Stimulated activated memory B cell treated with anti-CD40 and anti-IgM and Interleukin-4, amounts not matched to agents 10 μg/mL and 1 μg/mL and 100 μg/mL, for 72 hours (primary cell): ENCODE data around the gene WNK2.

Source experiments
- ATAC-seq: fragments of 150-1000 bp; cut with Tn5 transposase; 2 replicates; pipeline ENCODE4 v1.10.0; 2021
- H3K27ac Mint-ChIP-seq: one replicate; pipeline ENCODE4 v1.8.0; 2022; ENCODE audit warnings: mild to moderate bottlenecking, mixed read lengths
- H3K27me3 Mint-ChIP-seq: one replicate; pipeline ENCODE4 v1.8.0; 2022; ENCODE audit warnings: mixed read lengths
- H3K36me3 Mint-ChIP-seq: one replicate; pipeline ENCODE4 v1.8.0; 2022; ENCODE audit warnings: mixed read lengths
- H3K4me1 Mint-ChIP-seq: one replicate; pipeline ENCODE4 v1.8.0; 2022; ENCODE audit warnings: mixed read lengths
- H3K4me3 Mint-ChIP-seq: one replicate; pipeline ENCODE4 v1.8.0; 2022; ENCODE audit warnings: mild to moderate bottlenecking, moderate library complexity, mixed read lengths
- H3K9me3 Mint-ChIP-seq: one replicate; pipeline ENCODE4 v1.8.0; 2022; ENCODE audit warnings: mixed read lengths

WNK2 gene

DNA sequence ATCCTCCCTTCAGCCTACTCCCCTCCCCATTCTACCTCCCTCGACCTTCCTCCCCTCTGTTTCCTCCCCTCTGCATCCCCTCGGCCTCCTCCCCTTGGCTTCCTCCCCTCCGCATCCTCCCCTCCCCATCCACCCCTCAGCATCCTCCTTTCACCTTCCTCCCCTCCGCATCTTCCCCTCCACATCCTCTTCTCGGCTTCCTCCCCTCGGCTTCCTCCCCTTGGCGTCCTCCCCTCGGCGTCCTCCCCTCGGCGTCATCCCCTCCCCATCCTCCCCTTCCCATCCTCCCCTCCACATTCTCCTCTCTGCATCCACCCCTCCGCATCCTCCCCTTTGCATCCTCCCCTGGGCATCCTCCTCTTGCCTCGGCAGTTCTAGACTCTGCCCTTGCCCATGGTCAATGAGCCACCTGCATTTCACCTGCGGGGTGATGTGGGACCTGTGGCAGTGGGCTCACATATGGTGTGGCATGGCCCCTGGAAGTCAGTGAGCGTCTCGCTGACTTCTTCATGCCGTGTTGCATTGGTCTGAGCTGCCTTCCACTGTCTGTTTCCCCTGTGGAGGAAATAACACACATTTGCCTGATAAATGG, 113.0 kb downstream of the WNK2 start:
- no peak for ATAC-seq

DNA sequence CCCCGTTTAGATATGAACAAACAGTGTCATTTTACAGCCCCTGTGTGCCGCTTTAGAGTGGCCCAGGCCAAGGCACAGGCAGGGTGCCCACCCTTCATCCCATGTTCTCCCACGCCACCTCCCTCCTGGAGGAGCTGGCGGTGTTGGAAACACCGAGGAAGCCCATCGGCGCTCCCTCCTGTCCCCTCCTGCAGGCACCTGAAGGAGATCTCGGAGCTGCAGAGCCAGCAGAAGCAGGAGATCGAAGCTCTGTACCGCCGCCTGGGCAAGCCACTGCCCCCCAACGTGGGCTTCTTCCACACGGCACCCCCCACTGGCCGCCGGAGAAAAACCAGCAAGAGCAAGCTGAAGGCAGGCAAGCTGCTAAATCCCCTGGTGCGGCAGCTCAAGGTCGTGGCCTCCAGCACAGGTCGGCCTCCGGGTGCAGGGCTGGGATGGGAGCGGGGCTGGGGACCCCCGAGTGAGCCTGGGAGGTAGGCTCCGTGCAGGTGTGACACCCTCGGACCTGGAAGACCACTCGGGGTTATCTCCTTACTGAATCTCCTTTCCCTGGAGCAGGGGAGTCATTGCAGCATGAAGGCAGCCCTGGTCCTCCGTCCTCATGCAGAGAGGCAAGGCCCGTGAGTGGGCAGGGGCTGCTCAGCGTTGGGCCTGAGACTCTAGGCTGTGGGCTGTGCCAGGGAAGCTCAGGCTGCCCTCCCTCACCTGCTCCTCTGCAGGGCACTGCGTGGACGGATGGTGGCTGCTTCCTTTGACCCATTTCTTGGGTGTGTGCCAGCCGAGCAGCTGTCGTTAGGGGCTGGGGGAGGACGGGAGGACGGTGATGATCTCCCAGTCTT, 113.9 kb downstream of the WNK2 start:
- peak overlapping the region; percentile 9 for H3K27ac Mint-ChIP-seq
- peaks cover 29% of the 10 kb centered on the region for H3K27me3 Mint-ChIP-seq
- H3K9me3 Mint-ChIP-seq = no peaks in the 10 kb centered on the region
- ATAC-seq = no peak
- peaks cover 39% of the 10 kb centered on the region for H3K4me1 Mint-ChIP-seq
- H3K4me3 Mint-ChIP-seq = no peak overlapping the region
- peaks cover 5% of the 10 kb centered on the region for H3K36me3 Mint-ChIP-seq

More for the DNA sequence above, 113.0 kb downstream of the WNK2 start:
- H3K9me3 Mint-ChIP-seq = no peaks in the 10 kb centered on the region
- no peak overlapping the region for H3K4me3 Mint-ChIP-seq
- H3K27me3 Mint-ChIP-seq = peaks cover 30% of the 10 kb centered on the region
- H3K4me1 Mint-ChIP-seq = peaks cover 31% of the 10 kb centered on the region
- H3K36me3 Mint-ChIP-seq = peaks cover 5% of the 10 kb centered on the region
- H3K27ac Mint-ChIP-seq = peak overlapping the region; percentile 9

DNA sequence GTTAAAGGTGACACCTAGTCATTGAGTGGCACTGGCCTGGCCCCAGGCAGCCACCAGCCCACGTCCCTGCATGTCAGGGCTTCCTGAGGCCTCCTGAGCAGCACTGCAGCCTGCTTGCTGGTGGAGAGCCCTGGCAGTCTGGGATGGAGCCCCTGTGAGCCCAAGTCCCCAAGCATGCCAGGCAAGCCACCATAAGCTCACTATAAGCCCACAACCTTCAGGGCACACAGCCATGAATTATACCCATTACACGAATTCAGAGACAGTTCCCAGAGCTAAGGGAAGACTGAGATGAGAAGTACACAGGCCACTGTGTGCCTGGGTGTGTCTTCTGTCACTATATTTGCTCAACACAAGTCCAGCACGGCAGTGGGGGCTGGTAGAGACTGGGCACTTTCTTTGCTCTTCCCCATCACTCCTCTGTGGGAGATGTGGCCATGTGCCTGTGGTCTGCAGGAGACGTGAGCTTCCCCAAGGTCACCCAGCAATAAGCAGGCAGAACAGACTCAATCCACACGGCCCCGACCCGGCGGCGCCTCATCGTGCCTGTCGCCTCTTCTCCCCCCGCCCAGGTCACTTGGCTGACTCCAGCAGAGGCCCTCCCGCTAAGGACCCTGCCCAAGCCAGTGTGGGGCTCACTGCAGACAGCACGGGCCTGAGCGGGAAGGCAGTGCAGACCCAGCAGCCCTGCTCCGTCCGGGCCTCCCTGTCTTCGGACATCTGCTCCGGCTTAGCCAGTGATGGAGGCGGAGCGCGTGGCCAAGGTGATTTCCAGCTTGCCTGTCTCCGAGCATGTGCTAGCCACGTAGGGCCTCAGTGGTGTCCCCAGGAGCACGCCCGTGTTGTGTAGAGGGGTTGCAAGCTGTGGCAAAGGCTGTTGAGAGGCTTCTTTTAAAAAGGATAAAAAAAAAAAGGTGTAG, 114.8 kb downstream of the WNK2 start:
- Mint-ChIP-seq H3K27me3 (peaks cover 24% of the 10 kb centered on the region), H3K4me3 (no peak overlapping the region), H3K4me1 (peaks cover 34% of the 10 kb centered on the region), H3K27ac (no peak overlapping the region), H3K9me3 (no peaks in the 10 kb centered on the region), H3K36me3 (peaks cover 5% of the 10 kb centered on the region)
- ATAC-seq = no peak

DNA sequence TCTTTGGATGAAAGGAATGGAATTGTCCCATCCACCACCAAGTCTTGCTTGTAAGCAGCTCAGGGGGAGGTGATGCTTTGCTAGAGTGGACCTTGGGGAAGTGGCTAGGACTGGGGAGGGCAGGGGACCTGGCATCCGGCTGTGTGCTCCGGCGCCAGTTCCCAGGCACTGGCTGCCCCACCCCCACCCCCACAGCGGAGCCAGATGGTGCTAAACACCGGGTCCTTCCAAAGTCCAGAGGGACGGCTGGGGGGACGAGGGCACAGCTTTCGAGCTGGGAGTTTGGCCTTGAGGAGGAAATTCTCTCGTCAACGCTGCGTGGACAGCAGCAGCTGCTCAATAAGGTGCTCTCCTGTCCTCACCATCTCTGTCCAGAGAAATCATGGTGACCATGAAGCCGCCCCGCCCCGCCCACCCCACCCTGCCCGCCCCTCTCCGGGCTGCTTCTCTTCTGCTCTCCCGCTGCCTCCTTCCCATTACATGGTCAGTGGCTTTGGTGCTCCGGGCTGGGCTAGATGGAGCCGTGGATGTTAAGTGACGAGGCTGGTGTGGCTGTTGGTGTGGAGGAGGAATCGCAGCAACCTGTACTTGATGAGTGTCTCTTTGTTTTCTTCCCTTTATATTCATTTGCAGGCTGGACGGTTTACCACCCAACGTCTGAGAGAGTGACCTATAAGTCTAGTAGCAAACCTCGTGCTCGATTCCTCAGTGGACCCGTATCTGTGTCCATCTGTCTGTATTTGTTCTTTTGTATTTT, 115.7 kb downstream of the WNK2 start:
- ATAC-seq = no peak
- H3K36me3 Mint-ChIP-seq = peaks cover 5% of the 10 kb centered on the region
- H3K4me3 Mint-ChIP-seq = no peak overlapping the region
- H3K27ac Mint-ChIP-seq = no peak overlapping the region
- H3K9me3 Mint-ChIP-seq = no peaks in the 10 kb centered on the region
- peaks cover 26% of the 10 kb centered on the region for H3K4me1 Mint-ChIP-seq
- peaks cover 17% of the 10 kb centered on the region for H3K27me3 Mint-ChIP-seq

DNA sequence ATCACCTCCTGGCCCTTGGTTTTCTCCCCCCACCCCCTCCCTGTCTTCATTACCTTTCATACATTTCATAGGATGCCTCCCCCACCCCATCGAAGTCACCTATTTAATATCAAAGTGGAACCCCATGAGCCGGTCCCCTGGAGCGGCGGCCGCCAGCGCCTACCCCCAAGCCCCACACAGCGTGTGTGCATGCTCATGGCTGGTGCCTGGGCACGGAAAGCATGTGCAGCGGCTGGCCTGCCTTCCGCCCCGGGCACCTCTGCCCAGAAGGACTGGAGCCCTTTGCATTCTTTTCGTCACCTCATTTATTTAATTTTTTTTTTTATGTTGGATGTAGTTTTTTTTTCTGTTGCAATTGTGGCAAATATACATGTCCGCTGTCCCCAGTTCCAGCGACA, 116.2 kb downstream of the WNK2 start:
- H3K9me3 Mint-ChIP-seq = no peaks in the 10 kb centered on the region
- peaks cover 20% of the 10 kb centered on the region for H3K4me1 Mint-ChIP-seq
- no peak for ATAC-seq
- H3K4me3 Mint-ChIP-seq = no peak overlapping the region
- peaks cover 5% of the 10 kb centered on the region for H3K36me3 Mint-ChIP-seq
- H3K27me3 Mint-ChIP-seq = peaks cover 17% of the 10 kb centered on the region
- no peak overlapping the region for H3K27ac Mint-ChIP-seq

DNA sequence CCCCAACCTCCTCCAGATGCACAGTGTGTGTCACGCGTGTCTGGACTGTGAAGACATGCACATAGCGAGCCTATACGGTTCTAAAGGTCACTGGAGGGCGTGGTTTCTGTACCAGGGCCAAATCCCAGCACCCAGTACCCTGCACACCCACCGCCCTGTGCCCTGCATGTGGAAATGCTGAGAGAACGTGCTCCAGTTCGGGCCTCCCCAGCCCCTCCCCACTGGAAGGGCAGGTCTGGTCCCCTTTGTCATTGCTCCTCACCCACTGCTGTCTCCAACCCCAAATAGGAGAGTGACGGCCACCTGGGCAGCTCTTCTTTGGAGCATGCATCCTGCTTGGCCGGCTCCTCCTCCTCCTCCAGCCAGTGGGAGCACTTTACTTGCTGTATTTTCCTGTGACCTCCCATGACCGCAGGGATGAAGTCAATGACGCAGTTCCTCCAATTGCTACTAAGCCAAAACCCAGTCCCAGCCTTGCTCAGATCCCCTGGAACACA, 116.7 kb downstream of the WNK2 start:
- no peak for ATAC-seq
- Mint-ChIP-seq H3K4me1 (peaks cover 17% of the 10 kb centered on the region), H3K36me3 (peaks cover 5% of the 10 kb centered on the region), H3K27ac (no peak overlapping the region), H3K9me3 (no peaks in the 10 kb centered on the region), H3K27me3 (peaks cover 17% of the 10 kb centered on the region), H3K4me3 (no peak overlapping the region)

DNA sequence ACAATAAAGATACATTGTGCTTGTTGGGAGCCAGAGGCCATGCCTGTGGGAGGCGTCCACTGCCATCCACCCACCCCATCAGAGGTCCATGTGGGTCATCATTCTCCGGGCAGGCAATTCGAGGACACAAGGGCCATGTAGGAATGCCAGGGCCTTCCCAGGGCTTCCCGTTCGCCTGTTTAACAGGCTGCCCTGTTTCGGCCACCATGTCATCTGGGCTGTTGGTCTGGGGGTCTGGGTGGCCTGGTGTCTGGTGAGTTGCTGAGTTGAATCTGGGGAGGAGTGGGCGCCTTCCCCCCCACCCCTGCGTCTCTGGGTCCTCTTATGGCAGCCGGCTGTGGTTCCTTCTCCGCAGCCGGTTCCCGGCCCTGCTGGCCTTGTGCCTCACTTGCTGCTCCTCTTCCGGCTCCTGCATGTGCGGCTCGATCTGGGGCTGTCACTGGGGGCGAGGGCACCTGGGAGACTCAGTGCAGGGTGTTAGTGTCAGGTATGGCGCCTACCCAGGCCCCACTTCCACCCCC, 117.4 kb downstream of the WNK2 start:
- H3K27me3 Mint-ChIP-seq = peaks cover 17% of the 10 kb centered on the region
- H3K4me1 Mint-ChIP-seq = peaks cover 15% of the 10 kb centered on the region
- H3K36me3 Mint-ChIP-seq = peaks cover 5% of the 10 kb centered on the region
- no peak overlapping the region for H3K27ac Mint-ChIP-seq
- no peaks in the 10 kb centered on the region for H3K9me3 Mint-ChIP-seq
- ATAC-seq = no peak
- H3K4me3 Mint-ChIP-seq = no peak overlapping the region

DNA sequence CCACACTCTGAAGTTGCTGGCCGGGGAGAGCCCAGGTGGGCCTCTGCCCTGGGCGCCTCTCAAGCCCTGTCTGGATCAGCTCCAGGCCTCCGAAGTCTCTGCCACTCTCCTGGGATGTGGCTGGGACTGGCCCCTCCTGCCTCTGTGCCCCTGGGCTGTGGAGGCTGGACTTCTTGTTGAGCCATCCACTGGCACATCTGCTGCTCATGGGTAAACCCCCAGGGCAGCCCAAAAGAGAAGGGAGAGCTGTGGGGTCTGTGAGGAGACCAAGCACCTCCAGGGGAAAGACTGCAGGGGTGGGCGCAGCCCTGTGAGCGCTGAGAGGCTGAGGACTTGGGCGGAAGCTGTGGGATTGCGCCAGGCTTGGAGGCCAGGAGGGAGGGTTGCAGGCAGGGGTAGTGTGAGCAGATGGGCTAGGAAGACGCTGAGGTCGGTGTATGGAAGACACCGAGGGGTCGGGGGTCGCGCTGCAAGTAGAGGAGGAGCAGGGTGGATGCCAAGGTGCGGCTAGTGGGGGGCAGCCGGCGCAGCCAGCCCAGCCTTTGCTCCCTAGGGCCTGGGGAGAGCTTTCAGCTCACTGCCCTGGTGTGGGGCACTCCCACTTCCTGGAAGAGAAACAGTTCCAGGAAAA, 118.1 kb downstream of the WNK2 start:
- peak; percentile 3 for ATAC-seq
- Mint-ChIP-seq H3K4me1 (peaks cover 13% of the 10 kb centered on the region), H3K27ac (no peak overlapping the region), H3K4me3 (no peak overlapping the region), H3K27me3 (peaks cover 13% of the 10 kb centered on the region), H3K9me3 (no peaks in the 10 kb centered on the region), H3K36me3 (peaks cover 3% of the 10 kb centered on the region)

DNA sequence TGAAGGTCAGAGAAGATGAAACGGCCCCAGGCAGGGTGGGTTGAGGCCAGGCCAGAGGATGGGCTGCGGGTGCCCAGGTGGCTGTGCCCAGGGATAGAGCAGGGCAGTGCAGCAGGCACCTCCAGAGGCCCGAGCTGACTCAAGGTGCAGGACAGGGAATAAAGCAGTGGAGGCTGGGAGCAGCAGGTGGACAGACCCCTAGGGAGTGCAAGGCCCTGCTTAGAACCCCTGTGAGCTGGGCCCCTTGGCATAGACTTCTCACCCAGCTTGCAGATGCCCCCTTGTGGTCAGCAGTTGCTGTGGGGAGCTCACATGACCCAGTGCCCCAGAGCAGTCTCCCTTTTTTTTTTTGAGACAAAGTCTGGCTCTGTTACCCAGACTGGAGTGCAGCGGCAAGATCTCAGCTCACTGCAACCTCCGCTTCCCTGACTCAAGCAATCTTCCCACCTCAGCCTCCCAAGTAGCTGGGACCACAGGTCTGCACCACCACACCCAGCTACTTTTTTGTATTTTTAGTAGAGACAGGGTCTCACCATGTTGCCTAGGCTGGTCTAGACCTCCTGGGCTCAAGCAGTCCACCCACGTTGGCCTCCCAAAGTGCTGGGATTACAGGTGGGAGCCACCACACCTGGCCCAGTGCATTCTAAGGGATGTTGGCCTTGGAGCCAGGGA, 118.8 kb downstream of the WNK2 start:
- ATAC-seq = peak; percentile 64
- peaks cover 9% of the 10 kb centered on the region for H3K4me1 Mint-ChIP-seq
- no peak overlapping the region for H3K4me3 Mint-ChIP-seq
- H3K36me3 Mint-ChIP-seq = no peaks in the 10 kb centered on the region
- no peaks in the 10 kb centered on the region for H3K9me3 Mint-ChIP-seq
- no peak overlapping the region for H3K27ac Mint-ChIP-seq
- H3K27me3 Mint-ChIP-seq = peaks cover 6% of the 10 kb centered on the region

DNA sequence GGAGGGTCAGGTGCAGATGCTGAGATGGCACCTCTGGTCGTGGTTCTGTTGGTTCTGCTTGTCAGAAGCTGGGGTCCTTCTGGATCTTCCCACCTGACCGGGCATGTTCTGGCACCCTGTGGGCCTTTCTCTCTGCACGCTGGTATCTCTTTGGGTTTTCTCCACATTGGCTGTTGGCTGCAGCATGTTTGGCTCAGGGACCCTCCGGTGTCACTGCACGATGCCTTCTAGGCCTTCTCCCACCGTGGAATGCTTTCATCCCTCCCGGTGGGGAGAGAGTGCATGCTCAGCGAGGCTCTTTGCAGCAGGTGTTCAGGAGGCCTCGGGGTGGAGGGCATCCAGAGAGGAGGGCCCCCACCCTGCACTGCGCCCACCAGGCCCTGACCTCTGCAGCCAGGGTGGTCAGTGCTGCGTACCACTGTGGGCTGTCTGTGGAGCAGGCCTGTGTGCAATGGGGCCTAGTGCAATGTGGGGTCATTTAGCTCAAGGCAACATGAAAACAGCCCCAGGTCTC, 119.4 kb downstream of the WNK2 start:
- Mint-ChIP-seq H3K27me3 (peaks cover under 1% of the 10 kb centered on the region), H3K36me3 (no peaks in the 10 kb centered on the region), H3K4me1 (peaks cover 9% of the 10 kb centered on the region), H3K4me3 (no peak overlapping the region), H3K27ac (no peak overlapping the region), H3K9me3 (no peaks in the 10 kb centered on the region)
- no peak for ATAC-seq

DNA sequence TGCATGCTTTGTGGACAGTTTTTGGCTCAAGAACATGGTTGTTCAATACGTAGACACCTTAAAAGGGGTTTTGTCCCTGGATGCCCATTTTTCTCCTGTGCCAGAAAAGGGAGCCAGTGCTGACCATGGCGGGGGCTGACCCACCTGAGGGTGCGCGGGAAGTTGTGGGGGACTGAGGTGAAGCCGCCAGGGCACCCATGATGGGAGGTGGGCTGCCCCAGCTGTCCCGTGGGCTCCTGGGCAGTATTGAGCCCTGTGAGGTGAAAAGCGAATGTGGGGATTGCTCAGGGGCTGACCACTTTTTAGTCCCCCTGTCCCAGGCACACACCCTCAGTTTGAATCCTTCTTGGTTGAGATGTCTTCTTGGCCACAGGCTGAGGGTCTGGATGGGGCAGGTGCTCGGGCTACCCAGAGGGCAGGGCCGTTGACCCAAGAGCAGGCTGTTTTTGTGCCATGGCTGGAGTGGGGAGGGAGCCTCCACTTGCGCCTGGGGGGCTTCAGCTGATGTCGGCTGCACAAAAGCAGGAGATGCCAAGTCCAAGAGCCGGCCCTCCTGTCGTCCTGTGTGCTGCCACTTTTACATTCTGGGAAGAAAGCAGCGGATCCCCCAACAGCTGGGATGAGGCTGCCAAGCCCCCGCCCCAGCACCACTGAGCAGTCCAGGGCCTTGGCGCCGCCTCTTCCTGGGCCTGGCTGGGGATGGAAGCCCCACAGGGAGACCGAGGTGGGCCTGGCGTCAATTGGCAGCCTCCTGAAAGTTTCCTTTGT, 120.1 kb downstream of the WNK2 start:
- no peaks in the 10 kb centered on the region for H3K9me3 Mint-ChIP-seq
- no peaks in the 10 kb centered on the region for H3K27me3 Mint-ChIP-seq
- peaks cover 9% of the 10 kb centered on the region for H3K4me1 Mint-ChIP-seq
- ATAC-seq = no peak
- no peak overlapping the region for H3K4me3 Mint-ChIP-seq
- no peak overlapping the region for H3K27ac Mint-ChIP-seq
- no peaks in the 10 kb centered on the region for H3K36me3 Mint-ChIP-seq

DNA sequence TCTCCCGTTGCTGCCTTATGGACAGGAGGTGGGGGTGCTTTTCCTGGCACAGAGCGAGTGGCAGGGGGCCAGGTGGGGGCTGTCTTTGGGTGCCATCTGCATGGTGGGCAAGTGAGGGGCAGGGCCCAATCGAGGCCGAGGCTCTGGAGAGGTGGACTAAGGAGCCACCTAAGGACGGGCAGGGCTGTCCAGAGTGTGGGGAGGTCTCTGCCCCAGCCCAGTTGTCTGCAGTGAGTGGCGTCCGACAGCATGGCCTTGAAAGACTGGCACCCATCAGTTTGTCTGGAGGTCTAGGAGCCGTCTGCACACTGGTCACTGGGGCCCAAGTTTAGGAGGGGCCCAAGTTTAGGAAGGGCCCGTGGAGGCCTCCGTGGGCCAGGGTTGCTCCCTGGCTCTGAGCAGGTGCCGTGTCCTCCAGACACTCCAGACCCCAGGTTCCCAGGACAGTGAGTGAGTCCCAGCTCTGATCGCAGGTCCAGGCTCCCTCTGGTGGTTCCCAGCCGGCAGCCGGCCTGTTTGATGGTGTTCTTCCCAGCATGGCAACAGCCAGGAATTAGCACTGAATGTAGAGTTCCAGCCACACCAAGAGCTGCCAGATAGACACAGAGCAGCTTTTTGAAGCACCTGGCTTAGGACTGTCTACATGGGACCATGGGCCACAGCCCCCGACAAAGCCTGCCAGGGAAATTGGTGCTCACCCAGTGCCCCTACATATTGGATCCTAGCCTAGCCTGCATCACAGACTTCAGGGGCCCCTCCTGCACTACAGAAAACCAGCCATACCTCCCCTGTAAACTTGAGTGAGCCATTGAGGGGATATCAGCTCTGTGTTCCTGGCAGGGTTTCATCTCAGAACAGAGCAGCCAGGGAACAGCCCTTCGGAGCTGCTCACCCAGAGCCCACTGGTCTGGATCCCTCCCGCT, 120.9 kb downstream of the WNK2 start:
- no peak overlapping the region for H3K4me3 Mint-ChIP-seq
- H3K27ac Mint-ChIP-seq = no peak overlapping the region
- ATAC-seq = no peak
- H3K9me3 Mint-ChIP-seq = no peaks in the 10 kb centered on the region
- no peaks in the 10 kb centered on the region for H3K36me3 Mint-ChIP-seq
- peaks cover 9% of the 10 kb centered on the region for H3K4me1 Mint-ChIP-seq
- no peaks in the 10 kb centered on the region for H3K27me3 Mint-ChIP-seq
